ENCODE data around the gene TYK2.
"Not testable (repeated sequence)": the region's sequence is repeated elsewhere in the genome, so short reads cannot be mapped to it uniquely, and the experiment has no call there.

Gene TYK2

DNA sequence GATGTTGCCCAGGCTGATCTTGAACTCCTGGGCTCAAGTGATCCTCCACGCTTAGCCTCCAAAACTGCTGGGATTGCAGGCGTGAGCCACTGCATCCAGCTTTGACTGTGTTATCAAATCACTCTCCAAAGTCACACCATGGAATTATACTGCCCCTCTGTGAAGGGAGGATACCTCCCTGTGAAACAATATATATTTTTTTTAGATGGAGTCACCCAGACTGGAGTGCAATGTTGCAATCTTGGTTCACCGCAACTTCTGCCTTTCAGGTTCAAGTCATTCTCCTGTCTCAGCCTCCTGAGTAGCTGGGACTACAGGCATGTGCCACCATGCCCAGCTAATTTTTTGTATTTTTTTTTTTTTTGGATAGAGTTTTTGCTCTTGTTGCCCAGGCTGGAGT is 7.7 kb downstream of the TYK2 start:
- DNase-seq (ENCODE audit: low read depth): no peak

DNA sequence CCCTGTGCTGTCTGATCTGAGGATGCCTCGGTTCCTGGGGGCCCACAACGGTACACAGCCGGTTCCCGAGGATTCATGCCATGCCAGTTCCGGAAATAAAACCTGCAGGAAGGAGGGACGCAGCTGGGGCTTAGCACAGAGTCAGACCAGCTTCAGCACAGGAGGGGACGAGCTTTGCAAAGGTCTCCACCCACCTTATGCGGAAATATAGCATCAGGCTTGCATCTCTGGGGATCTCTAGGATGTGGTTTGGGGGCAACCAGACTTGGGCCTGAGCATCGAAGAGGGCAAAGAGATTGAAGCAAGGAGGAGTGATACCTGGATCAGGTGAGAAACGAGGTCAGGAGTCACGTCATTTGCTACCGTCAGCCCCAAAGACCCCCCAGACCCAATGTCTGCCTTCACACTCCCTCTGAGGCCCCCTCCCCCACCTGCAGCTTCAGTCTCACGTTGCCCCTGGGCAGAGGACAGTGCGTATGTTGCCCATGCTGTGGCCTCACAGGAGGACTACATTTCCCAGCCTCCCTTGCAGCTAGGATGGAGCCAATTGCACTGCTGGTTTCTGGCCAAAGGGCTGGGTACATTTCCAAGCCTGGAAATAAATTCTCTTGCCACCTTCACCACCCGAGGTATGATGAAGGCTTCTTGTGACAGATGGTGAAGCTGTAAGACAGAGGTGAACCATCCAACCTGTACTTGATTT is 12.1 kb downstream of the TYK2 start:
- no peak for DNase-seq (ENCODE audit: low read depth)

DNA sequence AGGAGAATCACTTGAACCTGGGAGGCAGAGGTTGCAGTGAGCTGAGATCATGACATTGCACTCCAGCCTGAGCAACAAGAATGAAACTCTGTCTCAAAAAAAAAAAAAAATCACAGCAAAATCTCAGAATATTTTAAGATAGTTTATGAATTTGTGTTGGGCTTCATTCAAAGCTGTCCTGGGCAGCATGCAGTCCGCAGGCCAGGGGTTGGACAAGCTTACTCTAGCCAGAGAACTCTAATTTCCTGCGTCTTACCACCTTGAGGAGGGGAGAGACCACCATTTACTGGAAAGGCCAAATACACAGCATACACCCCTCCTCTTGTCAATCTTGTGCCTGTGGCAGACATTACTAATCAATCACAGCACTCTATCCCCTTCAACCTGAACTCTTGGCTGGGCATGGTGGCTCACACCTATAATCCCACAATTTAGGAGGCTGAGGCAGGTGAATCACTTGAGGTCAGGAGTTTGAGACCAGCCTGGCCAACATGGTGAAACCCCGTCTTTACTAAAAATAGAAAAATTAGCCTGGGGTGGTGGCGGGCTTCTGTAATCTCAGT is 13.3 kb downstream of the TYK2 start:
- not testable (repeated sequence) for DNase-seq (ENCODE audit: low read depth)

DNA sequence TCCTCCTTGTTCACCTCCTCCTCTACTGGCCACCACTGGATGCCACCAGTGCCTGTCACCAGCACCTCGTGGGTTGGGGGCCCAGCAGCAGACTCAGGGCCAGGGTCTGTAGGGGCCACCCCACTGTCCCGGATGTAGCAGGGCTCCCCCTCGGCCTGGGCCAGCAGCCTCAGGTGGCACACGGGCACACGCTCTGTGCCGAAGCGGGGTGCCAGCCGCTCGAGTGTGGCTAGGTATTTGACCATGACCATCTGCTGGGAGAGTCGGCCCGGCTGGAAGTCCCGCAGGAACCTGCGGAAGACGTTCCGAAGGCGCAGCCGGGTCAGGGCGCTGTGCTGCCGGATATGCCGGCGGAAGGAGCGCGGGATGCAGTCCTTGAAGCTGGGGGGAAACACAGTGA is 14.9 kb downstream of the TYK2 start:
- no peak for DNase-seq (ENCODE audit: low read depth)

DNA sequence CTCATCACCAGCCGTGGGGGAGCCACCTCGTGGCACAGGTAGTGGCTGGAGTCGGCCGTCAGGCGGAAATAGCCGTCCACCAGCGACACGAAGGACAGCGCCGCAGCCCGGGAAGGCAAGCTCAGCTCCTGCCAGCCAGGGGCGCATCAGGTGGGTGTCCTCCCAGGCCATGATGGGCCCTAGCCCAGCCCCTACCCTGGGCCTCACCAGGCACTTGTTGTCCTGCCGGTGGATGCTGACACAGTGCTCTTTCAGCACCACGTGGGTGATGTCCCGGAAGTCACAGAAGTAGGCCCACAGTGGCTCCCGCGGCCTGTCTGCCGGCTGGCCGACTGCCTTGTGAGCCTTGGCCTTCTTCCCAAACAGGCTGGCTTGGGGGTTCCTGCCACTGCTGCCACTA is 15.7 kb downstream of the TYK2 start:
- DNase-seq (ENCODE audit: low read depth): no peak

DNA sequence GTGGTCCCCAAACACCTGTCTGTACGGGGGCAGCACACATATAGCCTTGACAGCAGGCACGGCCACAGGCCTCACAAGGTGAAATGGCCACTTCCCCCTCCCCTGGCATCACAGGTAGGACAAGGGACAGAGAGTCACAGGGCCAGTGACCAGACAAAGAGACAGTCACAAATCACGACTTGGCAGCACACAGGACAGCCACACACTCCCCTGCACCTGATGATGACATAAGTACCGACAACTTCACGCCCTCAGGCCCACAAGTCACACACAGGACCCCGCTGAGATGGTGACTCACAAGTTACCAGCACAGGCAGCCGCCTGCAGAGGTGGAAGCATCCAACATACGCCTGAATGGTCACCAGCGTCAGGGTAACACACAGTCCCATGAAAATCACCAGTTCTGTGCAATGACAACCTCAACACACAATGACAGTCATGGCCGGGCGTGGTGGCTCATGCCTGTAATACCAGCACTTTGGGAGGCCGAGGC is 16.5 kb downstream of the TYK2 start:
- no peak for DNase-seq (ENCODE audit: low read depth)

DNA sequence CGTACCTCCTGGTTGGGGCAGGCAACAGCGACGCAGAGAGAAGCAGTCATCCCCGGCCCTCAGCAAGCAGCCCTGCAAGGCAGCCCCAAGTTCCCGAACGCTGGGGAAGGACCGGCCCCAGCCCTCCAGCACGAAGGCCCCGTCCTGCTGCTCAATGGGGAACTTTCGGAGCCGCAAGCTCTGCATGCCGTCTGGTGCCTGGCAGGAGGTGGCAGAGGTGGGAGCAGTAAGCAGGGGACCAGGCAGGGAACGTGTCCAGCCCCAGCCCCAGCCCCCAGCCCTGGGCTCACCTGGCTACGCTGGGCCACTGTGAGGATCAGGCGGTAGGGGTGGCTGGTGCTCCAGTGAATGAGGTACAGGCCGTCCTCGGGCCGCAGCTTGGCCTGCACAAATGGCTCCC is 18.1 kb downstream of the TYK2 start:
- no peak for DNase-seq (ENCODE audit: low read depth)

DNA sequence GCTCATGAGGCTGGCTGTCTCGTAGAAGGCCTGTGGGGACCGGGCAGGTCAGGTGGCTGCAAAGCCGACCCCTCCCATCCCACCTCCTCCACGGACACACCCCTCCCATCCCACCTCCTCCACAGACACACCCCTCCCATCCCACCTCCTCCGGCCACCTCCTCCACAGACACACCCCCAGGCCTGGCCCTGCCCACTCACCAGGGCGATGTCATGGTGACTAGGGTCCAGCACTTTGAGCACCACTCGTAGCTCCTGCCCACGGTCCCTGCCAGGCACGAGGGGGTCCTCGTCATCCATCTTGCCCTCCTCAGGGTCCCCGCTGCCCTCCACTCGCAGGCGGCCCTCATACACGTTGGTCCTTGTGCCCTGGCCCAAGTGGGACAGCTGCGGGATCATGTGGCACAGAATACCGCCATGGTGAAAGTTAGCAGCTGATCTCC is 18.8 kb downstream of the TYK2 start:
- DNase-seq (ENCODE audit: low read depth): no peak

DNA sequence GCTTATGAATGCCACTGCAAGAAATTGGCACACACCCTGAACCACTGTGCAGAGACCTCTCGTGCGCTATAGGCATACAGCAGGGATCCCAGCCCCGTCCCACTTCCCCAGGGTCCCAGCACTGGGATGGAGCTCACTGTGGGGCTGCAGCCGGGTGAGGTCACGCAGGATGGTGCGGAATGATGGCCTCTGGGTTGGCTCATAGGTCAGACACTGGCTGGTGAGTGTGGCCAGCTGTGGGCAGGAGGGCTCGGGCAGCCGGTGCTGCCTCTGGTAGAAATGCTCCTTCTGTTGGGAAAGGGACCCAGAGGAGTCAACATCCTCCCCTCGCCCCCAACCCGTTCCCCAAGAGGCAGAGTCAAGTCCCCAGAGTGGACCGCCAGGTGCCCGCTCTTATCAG is 23.9 kb downstream of the TYK2 start:
- no peak for DNase-seq (ENCODE audit: low read depth)

DNA sequence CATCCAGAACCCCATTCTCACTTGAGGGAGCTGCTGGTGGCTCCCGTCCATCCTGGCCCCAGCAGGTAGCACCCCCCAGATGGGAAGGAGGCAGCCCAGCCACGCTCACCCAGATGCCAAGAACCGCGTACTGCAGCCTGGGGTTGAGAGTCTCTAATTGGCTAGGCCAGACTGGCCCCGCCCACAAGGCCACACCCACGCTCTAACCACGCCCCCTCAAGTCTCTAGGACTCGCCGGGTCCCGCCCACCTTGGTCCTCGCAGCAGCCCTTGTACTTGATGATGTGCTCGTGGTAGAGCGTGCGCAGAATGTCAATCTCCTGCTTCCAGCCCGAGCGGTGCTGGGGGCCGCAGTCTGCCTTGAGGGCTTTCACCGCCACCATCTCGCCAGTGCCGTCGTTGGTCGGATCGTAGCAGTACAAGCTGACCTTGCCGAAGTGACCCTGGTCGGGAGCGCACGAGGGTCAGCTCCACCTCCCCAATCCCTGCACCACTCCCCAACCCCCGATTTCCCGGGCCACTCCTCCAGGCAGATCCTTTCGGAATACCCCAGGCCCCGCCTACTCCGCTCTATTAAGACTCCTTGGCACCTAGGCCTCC is 26.5 kb downstream of the TYK2 start:
- no peak for DNase-seq (ENCODE audit: low read depth)

DNA sequence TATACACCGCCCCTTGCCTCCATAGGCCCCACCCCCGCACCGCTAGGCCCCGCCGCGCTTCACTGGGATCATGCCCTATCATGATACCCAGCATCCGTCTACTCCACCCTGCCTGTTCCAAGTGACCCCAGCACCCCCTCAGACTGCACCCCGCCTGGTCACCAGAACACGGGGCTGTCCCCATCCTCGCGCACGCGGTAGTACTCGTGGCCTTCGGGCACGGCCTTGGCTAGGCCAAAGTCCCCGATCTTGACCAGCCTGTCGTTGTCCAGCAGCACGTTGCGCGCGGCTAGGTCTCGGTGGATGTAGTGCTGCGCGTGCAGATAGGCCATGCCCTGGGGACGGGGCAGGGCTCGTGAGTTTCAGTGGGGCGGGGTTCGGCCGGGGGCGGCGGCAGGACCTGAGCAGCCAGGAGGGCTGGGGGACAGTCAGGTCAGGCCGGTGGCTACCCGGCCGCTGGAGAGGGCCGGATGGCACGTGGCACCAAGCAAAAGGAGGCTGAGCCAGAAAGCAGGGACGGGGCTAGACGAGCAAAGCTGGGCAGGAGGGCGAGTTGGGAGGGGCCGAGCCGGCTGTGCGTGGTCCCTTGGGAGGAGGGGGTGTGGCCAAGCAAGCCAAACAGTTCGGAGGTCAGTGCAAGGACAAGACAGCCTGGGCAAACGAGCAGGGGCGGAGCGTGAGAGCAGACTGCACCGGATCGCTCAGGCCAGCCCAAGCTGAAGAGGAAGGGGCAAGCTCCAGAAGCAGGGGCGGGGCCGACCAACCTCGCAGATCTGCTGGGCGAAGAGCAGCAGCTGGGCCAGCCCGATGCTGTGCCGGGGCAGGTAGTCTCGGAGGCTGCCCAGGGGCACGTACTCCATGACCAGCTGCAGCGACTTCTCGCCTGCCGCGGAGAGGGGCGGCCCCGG is 27.4 kb downstream of the TYK2 start:
- no peak for DNase-seq (ENCODE audit: low read depth)

DNA sequence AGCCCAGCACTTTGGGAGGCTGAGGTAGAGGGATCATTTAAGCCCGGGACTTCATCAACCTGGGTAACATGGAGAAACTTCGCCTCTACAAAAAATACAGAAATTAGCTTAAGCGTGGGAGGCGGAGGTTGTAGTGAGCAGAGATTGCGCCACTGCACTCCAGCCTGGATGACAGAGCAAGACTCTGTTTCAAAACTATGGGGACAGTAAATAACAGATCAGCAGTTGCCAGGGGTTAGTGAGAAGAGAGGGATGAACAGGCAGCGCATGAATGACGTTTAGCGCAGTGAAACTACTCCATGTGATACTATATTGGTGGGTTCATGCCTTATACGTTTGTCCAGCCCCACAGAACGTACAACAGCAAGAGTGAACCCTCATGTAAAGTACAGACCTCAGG is 33.9 kb downstream of the TYK2 start:
- no peak for DNase-seq (ENCODE audit: low read depth)

DNA sequence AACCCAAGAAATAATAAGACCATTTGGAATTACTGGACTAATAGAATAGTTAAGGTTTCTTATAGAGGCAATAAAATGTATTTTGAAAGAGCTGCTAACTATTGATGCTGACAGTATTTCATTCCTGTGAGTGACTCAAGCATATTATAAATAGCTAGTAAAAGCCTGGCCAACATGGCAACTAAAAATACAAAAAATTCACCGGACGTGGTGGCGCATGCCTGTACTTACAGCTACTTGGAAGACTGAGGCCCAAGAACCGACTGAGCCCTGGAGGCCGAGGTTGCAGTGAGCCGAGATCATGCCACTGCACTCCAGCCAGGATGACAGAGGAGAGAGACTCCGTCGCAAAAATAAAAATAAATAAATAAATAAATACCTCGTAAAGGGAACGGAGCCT is 35.6 kb downstream of the TYK2 start:
- DNase-seq (ENCODE audit: low read depth): no peak

DNA sequence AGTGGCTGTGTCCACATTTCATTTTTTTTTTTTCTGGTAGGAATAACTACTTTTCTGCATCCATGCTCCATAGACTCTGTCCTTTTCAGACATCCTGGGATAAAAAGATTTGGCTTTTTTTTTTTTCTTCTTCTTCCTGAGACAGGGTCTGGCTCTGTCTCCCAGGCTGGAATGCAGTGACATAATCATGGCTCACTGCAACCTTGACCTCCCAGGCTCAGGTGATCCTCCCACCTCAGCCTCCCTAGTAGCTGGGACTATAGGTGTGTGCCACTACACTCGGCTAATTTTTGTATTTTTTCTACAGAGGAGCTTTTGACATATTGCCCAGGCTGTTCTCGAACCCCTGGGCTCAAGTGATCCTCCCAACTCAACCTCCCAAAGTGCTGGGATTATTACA is 36.9 kb downstream of the TYK2 start:
- no peak for DNase-seq (ENCODE audit: low read depth)

DNA sequence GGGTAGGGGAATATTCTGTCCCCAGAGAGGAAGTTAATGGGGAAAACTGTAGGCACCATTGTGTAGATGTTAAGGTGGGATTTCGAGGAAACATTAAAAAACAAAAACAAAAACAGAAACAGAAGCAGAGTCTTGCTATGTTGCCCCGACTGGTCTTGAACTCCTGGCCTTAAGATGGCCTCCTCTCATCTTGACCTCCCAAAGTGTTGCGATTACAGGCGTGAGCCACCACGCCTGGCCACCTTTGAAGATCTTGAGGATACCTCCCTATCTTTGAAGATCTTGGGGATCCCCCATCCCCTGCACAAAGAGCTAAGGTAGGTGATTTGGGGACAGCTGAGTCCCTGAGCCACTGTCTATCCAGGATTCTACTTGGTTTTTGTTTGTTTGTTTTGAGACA is 40.4 kb downstream of the TYK2 start:
- no peak for DNase-seq (ENCODE audit: low read depth)

DNA sequence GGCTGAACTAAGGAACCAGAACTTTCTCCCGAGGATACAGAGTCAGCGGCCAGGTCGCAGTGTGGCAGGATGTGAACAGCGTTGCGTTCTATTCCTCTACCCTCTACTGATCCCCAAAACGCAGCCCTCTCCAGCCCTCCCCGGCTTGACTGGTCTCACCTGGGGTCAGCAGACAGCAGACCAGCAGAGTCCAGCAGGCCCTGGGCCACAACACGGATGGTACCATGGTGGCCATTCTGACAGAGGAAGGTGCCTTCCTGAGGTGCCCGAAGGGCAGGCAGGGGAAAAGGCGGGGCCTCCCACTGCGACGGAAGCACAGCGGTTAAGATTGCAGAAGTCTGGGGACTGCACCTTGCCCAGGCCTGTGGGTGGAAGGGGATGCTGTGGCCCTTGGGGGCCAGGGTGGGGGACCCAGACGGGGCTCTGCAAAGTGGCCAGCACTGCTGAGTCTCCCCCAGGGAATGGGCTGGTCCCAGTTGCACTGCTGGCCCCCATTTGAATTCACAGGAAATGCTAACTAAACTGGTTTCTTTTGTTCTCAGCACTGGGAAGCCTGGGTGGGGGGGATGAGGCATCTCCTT is 40.9 kb downstream of the TYK2 start, which contains the start of gene ICAM3:
TSS of gene ICAM3 (minus strand) at position 245 of the 581 bp plus-strand sequence. CDS start at position 235, 10 bp downstream.
- peak; percentile 44 for DNase-seq (ENCODE audit: low read depth)

DNA sequence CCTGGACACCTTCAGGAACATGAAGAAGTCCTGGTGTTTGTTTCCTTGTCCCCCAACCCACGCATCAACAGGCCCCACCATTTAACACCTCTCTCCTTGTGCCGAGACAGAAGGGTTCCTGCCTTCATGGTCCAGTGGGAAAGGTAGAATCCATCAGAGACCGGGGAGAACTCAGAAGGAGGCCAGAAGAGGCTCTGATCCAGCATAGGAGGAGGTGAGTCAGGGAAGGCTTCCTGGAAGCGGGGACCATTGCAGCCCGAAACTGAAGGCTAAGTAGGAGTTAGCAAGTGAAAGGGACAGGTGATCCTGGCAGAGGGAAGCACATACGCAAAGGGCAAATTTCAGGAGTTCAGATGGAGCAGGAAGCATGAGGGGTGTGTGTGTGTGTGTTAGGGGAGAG is 41.4 kb downstream of the TYK2 start:
- no peak for DNase-seq (ENCODE audit: low read depth)

DNA sequence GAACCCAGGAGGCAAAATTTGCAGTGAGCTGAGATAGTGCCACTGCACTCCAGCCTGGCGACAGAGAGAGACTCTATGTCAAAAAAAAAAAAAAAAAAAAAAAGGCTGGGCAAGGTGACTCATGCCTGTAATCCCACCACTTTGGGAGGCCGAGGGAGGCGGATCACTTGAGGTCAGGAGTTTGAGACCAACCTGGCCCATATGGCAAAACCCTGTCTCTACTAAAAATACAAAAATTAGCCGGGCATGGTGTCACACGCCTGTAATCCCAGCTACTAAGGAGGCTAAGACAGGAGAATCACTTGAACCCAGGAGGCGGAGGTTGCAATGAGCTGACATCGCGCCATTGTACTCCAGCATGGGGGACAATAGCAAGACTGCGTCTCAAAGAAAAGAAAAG is 43.6 kb downstream of the TYK2 start:
- not testable (repeated sequence) for DNase-seq (ENCODE audit: low read depth)

DNA sequence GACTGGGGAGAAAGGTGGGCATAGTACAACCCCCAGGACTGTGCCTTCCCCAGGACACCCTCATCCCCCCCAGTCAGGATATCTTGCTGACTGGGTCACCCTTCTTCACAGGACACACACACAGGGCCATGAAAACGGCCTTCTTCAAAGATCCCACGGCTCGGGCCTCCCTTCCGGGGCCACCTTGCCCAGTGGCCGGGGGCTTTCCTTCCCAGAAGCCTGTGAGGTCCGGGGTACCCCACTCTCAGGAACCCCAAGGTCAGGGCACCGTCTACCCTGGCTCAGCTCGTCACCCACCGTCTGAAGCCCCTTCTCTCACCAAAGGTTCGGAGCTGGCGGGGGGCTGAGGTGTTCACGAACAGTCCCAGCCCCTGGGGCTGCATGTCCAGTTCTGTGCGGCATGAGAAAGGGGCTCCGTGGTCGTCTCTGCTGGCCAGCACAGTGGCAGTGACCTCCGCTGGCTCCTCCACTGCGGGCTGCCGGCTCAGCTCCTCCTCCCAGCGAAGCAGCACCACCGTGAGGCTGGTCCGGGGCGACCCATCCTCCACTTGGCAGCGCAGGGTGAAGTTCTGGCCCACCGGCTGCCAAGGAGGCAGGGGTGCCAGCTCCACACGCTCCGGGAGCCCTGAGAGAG is 44.9 kb downstream of the TYK2 start:
- no peak for DNase-seq (ENCODE audit: low read depth)

DNA sequence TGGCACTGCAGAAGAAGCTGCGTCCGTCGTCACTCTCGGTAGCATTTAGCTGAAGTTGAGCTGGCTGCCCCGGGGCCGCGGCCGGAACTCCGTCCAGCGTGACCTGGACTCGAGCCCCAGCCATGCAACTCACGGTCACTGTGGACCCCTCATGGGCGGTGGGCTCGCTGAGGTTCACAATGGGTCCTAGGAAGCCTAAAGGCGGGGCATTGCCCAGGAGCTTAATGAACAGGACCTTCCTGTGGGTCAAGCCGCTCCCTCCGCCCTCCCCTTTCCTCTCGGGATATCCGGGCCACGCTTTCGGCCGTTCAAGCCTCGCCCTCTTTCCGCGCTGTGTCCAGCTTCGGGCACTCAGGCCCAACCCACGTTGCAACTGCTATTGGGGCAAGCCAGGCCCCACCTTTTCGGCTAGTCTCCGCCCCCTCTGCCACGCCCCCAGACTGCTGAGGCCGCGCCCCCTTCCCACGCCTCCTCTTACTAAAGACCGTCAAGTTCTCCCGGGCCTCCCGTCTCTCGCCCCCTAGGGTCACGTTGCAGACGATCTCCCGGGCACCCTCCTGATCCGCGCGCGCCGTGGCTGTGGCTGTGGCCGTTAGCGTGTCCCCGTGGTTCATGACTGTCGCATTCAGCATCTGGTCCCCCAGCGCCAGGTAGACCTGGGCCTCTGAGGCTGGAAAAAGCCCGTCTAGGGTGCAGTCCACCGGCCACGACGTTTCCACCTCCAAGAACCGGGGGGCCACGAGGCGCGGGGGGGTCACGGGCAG is 45.6 kb downstream of the TYK2 start:
- DNase-seq (ENCODE audit: low read depth): no peak
